Activated CD8-positive, alpha-beta memory T cell treated with anti-CD3 and anti-CD28 coated beads for 24 hours (primary cell): ENCODE measurements around the gene STARD7.
"Not testable (repeated sequence)": the region's sequence is repeated elsewhere in the genome, so short reads cannot be mapped to it uniquely, and the experiment has no call there.

Source experiments
- DNase-seq: peaks from one replicate; pipeline ENCODE4 v3.0.0-alpha.2; 2020

The STARD7 gene

DNA sequence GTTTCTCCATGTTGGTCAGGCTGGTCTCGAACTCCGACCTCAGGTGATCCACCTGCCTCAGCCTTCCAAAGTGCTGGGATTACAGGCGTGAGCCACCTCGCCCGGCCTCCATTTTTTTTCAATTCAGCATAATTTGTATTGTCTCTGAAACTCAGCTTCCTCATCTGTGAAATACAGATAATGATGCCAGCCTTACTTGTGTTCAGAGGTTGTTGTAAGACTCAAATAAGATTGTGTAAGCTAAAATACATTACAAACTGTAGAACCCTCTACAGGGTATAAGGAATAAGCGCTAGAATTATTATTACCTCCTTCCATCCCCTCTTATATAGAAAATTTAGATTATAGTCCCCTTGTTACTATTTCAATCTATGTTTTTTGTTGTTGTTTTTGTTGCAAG lies 24.8 kb upstream of the STARD7 start:
- no peak for DNase-seq

DNA sequence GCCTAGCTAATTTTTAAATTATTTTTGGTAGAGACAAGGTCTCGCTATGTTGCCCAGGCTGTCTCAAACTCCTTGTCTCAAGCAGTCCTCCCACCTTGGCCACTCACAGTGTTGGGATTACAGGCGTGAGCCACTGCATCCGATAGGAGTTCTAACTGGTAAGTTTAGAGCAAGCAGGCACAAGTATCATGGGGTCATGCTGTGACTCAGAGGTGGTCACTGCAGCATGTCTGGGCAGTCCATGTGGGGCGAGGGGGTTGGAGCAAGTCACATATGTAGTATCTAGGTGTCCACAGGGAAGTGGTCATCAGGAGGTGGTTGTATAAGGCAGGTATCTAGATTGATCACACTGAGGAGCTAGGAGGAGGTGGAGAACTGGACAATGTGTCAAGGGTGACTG lies 22.7 kb upstream of the STARD7 start:
- no peak for DNase-seq

GRCh38 chr2:96225016-96225533 lies 16.4 kb upstream of the STARD7 start:
- no peak for DNase-seq

DNA sequence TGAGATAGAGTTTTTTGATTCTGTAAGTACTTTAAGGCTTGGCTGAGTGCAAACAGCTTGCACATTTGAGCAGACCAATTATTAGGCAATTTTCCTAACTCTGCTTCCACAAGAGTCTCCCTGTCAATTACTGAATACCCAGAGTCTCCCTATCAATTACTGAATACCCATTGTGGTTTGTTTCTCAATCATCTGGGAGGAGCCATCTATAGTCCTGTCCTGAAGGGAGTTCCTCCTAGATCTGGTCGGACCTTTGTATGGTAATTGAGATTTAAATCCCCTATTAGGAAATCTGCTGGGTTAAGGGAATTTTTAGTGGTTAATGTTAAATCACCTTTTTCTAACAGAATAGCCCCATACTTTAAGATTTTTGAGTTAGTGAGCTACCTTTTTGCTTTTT lies 12.5 kb upstream of the STARD7 start:
- not testable (repeated sequence) for DNase-seq

- not testable (repeated sequence) for DNase-seq
These were observed 11.3 kb upstream of the STARD7 start for GRCh38 chr2:96219959-96220358.

GRCh38 chr2:96218508-96219131 lies 10.0 kb upstream of the STARD7 start:
- no peak for DNase-seq

GRCh38 chr2:96214554-96214953 lies 5.9 kb upstream of the STARD7 start:
- DNase-seq, result no peak

DNA sequence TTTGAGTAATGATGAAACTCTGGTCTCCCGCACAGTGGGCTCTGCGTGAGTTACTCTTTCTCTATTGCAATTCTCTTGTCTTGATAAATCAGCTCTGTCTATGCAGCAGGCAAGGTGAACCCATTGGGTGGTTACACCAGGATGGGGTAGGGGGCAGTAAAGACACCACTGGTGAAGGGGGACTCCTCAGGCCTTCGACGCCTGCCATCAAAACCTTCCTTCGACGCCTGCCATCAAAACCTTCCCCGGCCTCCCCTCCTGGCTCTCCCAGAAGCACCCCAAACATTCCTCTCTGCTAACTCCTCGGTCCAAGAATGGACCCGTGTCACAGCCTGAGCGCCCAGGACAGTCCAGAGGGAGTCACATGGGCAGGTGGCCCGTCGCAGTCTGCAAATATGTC lies 4.8 kb upstream of the STARD7 start:
- no peak for DNase-seq

- DNase-seq, result no peak
These were observed 3.7 kb upstream of the STARD7 start for GRCh38 chr2:96212339-96212738.

- DNase-seq, result no peak
These were observed 1.1 kb upstream of the STARD7 start for GRCh38 chr2:96209729-96210085.

DNA sequence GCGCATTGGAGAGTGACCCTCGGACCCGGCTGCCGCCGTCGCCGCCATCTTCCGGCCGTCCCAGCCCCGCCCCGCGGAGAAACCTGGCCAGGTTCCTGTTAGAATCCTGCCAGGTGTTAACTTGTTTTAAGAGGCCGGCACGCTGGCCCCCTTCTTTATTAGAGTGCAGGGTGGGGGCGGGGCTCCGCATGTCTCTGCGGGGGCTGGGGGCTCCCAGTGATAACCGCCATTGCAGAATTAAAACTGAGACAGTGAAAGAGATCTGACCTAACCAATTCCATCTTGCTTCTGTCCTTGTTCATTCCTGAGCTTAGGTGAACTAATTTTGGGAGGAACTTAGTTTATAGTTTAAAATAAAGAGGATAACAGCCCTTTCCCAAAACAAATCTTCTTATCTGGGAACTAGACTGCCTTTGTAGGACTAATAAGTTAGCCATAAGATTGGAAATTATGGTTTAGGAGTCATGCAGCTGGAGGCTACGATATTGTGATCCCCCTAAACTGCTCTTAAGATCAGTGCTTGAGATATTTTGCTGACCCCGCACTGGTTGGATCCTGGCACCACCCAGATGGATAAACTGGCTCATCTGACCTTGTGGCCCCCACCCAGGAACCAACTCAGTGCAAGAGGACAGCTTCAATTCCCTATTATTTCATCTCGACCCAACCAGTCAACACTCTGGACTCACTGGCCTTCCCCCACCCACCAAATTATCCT lies 543 bp upstream of the STARD7 start:
- no peak for DNase-seq

DNA sequence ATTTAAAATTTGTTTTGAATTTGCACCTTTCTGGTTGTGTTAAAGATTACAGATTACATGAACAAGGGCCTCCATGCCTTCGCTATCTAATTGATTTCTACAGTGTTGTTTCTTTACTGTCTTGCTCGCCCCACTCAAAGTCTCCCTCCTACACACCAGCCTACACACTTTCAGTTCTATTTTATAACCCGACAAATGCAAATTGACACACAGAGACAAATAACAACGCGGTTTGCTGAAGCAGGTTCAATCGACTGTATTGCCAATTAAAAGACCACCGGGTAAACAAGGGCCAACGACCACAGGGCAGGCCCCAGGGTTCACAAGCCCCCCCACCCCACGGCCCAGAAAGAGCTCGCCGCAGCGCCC lies 869 bp downstream of the STARD7 start:
- no peak for DNase-seq

DNA sequence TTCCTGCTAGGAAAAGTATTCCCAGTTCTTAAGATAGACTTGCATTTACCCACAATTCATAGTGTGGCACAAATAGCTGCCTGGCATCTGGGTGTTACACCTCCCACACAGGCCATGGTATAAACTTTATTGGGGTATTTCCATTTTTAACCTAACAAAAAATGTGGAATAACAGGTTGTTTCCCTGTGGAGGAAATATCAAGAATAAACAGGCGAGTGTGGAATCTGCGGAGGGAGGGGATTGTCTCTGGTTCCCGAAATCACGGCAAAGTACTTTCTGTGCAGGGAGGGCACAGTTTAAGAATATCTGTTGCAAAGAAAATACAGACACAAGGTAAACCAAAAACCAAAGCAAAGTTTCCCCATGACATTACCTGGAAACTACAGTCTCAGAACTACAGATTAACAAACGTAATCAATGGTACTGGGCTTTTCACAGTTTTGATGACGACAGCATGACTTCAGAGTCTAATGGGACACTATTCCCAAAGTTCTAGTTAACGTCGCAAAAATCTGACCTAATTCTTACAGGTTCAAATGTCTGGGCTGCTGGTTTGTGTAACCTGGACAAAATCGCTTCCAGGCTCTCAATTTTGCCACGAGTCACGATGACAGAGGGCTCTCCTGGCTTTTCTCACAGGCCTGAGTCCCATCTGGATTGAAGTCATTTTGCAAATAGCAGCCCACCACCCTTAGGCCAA lies 1.4 kb downstream of the STARD7 start:
- no peak for DNase-seq

- no peak for DNase-seq
These were observed 2.7 kb downstream of the STARD7 start for GRCh38 chr2:96205888-96206287.

DNA sequence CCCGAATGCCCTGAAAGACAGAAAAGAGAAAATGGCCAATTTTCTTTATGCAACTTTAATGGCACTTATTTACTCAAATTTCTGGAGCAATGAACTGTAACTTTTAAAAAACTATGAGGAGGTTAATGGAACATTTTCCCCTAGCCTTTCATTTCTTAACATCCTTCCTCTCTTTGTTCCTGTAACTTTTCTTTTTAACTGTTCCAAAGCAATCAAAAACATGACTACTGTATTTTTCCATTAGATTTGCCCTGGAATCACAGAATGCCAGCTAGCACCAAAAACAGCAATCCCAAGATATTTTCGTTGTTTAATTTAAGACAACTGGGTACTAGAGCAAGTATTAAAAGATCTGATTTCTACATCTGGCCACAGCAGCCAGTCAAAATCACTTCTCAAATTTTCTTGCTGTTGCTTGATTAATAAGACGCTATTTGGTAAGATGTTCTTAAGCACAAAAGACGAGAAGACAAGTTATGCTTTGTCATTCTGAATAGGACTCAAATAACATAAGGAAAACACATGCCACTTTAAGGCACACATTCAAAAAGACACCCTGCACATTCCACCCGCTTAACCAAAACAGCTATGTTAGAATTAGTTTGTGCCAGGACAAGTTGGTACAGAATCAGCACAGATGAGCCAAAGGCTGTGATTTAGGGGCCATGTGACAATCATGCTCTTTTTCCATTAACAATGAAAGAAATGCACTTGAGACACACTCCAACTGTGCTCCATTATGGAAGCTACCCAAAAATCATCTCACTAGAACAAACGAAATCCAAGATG lies 3.6 kb downstream of the STARD7 start:
- DNase-seq, result no peak

DNA sequence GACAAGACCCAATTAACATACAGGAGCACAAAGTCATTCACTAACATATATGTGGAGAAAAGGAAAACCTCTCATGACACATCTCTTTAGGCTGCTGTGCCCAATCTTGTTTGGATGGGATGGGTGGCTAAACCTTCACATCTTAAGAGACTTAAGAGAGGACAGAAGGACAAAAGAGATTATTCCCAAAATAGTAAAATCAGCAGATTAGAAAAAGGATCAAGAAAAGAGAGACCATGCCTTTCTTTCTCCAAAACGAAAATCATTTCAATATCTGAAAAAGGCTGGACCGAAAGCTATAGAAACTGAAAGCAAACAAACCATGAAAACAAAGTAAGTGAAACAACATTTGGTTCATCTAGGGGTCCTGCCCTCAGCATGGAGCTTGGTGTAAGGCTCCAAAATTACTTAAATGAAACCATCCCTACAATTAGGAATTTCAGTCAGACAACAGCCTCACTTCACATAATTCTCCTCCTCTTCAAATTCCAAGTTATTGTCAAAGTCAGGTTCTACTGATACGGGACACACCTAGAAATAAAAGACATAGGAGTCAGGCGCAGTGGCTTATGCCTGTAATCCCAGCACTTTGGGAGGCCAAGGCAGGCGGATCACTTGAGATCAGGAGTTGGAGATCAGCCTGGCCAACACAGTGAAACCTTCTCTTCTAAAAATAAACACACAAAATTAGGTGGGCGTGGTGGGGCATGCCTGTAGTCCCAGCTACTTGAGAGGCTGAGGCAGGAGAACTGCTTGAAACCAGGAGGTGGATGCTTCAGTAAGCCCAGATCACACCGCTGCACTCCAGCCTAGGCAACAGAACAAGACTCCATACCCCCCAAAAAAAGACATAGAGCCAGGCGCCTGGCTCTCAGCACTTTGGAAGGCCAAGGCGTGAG lies 5.2 kb downstream of the STARD7 start:
- DNase-seq, result no peak

DNA sequence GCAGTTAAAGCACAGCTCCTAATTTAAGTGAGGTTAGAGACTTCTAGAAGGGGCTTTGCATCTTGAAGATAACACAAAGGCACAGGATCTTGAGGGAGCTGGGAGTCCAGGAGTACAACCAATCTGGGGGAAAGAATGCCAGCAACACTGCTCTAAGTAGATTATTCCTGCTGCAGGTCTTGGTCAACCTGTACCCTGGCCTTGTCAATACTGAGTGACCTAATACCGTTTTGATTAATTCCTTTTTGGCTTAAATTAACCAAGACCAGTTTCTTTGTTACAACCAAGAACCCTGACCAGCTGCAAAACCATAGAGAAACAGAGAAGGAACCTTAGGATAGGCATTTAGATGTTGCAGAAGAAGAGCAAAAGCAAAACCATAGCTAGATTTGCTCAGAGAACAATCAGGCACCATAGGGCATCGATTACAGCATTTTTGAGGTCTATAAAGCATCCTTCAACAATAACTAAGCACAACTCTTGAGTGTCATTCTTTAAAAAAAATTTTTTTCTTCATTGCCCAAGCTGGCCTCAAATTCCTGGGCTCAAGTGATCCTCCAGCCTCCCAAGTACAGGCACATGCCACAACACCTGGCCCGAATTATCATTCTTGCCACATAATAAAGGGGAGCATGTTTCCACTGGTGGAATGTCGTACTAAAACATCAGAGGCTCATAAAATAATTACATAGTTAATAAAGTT lies 6.3 kb downstream of the STARD7 start:
- DNase-seq, result no peak

GRCh38 chr2:96201338-96201737 lies 7.3 kb downstream of the STARD7 start:
- DNase-seq, result no peak

DNA sequence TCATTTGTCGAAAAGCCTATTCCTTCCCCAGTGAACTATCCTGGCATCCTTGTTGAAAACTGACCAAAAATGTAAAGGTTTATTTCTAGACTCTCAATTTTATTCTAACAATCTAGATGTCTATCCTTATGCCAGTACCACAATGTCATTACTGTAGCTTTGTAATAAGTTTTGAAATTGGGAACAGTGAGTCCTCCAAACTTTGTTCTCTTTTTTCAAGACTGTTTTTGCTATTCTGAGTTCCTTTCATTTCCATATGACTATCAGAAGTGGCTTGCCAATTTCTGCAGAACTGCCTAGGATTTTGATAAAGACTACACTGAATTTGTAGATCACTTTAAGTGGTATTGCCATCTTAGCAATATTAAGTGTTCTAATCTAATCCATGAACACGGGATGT lies 9.7 kb downstream of the STARD7 start:
- DNase-seq, result no peak

GRCh38 chr2:96197546-96198255 lies 10.9 kb downstream of the STARD7 start:
- DNase-seq, result no peak
